Upper lobe of left lung (tissue), 6 donors: ENCODE data around the gene DLG2. TPM values are rescaled to one million over a fixed set of nuclear protein-coding genes. Genes with fewer than 3 reads are reported as not detected.

Source experiments
- ATAC-seq, 2 donors: fragments of 200-7000 bp; cut with Tn5 transposase; one replicate each; pipeline ENCODE4 v1.9.1; 2022; ENCODE audit warnings: mild to moderate bottlenecking in 2 of 2, moderate library complexity in 2 of 2; ENCODE audit not compliant: low FRiP score in 2 of 2
- DNase-seq, 2 donors: peaks; one replicate each; pipeline ENCODE4 v3.0.0-alpha.2; 2019 to 2020
- H3K27ac ChIP-seq, 4 donors: fragments of 200-600 bp; sonication (generic); one replicate each; pipeline ENCODE4 v1.5.1; 2016 to 2019
- H3K27me3 ChIP-seq, 4 donors: fragments of 200-600 bp; sonication (generic); one replicate each; pipeline ENCODE4 v1.5.1; 2017 to 2019
- H3K36me3 ChIP-seq, 4 donors: fragments of 200-600 bp; sonication (generic); one replicate each; pipeline ENCODE4 v1.5.1; 2016 to 2019
- H3K4me1 ChIP-seq, 4 donors: fragments of 200-600 bp; sonication (generic); one replicate each; pipeline ENCODE4 v1.5.1; 2018 to 2019
- H3K4me3 ChIP-seq, 4 donors: fragments of 200-600 bp; sonication (generic); one replicate each; pipeline ENCODE4 v1.5.1; 2017 to 2019; ENCODE audit warnings: mild to moderate bottlenecking in 2 of 4, moderate library complexity in 1 of 4
- H3K9me3 ChIP-seq, 4 donors: fragments of 200-600 bp; sonication (generic); one replicate each; pipeline ENCODE4 v1.5.1; 2018 to 2019
- CTCF ChIP-seq, 6 experiments: fragments of 450-650 bp in 4 of 6; fragments of 200-600 bp in 2 of 6; sonication (generic) in 2 of 6; IDR thresholded peaks; one replicate each; pipeline ENCODE4 v1.5.1; 2016 to 2019; ENCODE audit warnings: antibody characterized with exemption in 6 of 6
- EP300 ChIP-seq, 4 donors: sonication (generic); formaldehyde crosslinking; IDR thresholded peaks; one replicate each; pipeline ENCODE4 v1.5.1; 2017; ENCODE audit warnings: antibody characterized with exemption in 4 of 4, control low read depth in 2 of 4
- POLR2A ChIP-seq, 4 donors: fragments of 450-650 bp; IDR thresholded peaks; one replicate each; pipeline ENCODE4 v1.5.1; 2016 to 2017; ENCODE audit warnings: antibody characterized with exemption in 4 of 4, mild to moderate bottlenecking in 2 of 4
- POLR2AphosphoS5 ChIP-seq, 2 donors: sonication (generic); formaldehyde crosslinking; IDR thresholded peaks; one replicate each; pipeline ENCODE4 v1.5.1; 2017; ENCODE audit warnings: antibody characterized with exemption in 2 of 2
- WGBS, 2 donors: methylation state at CpG; one replicate each; pipeline ENCODE4 v1.1.5; 2017 to 2018; 5-methylcytosine and 5-hydroxymethylcytosine counted together
- total RNA-seq, 6 donors: library from RNA; depleted of rRNA in 4 of 6; stranded (reverse); fragments of >200 nt in 4 of 6; gene quantifications; one replicate each; pipeline versions ENCODE4 v1.1.0 to v1.2.1, GENCODE V29; 2016 to 2021
- donor health status: DM: no; HTN: no; CAD: no; lungs with moderate emphysema.
- donor health status: DM: no; HTN: yes; CAD: no; lungs with severe emphysema.

The DLG2 gene
- total RNA-seq, 6 donors from 2014 or later: 3.4 to 37.7 (median 9.1) TPM

- DNase-seq (no peak), ATAC-seq (no peak)
- Histone ChIP-seq H3K27me3 (no peaks in the 10 kb centered on the region), H3K4me3 (no peak overlapping the region), H3K4me1 (peaks cover 0 to 3% (median 0%) of the 10 kb centered on the region in 4 donors), H3K27ac (no peak overlapping the region), H3K9me3 (no peaks in the 10 kb centered on the region), H3K36me3 (no peaks in the 10 kb centered on the region)
- TF ChIP-seq POLR2AphosphoS5 (IDR thresholded peaks at IDR 0.05): no peak
- TF ChIP-seq EP300 (IDR thresholded peaks at IDR 0.05): no peak
- no peak for TF ChIP-seq CTCF (IDR thresholded peaks at IDR 0.05)
- TF ChIP-seq POLR2A (IDR thresholded peaks at IDR 0.05): no peak
Observed at GRCh38 chr11:84022695-84023094, 1604.4 kb downstream of the DLG2 start.

GRCh38 chr11:84022201-84022600 lies 1604.9 kb downstream of the DLG2 start:
- TF ChIP-seq EP300 (IDR thresholded peaks at IDR 0.05) (no peak), POLR2AphosphoS5 (IDR thresholded peaks at IDR 0.05) (no peak), POLR2A (IDR thresholded peaks at IDR 0.05) (no peak), CTCF (IDR thresholded peaks at IDR 0.05) (no peak)
- H3K4me1 ChIP-seq: peaks cover 0 to 3% (median 0%) of the 10 kb centered on the region in 4 donors
- no peaks in the 10 kb centered on the region for H3K9me3 ChIP-seq
- 55% methylated on average over 1 of the region's 1 CpG for WGBS, 2 donors
- DNase-seq: no peak
- no peaks in the 10 kb centered on the region for H3K27me3 ChIP-seq
- H3K27ac ChIP-seq: no peak overlapping the region
- no peaks in the 10 kb centered on the region for H3K36me3 ChIP-seq
- no peak for ATAC-seq
- no peak overlapping the region for H3K4me3 ChIP-seq

- ATAC-seq (no peak), DNase-seq (no peak)
- 70 to 71% methylated on average over 2 of the region's 2 CpGs for WGBS, 2 donors
- Histone ChIP-seq H3K27ac (no peak overlapping the region), H3K4me1 (peaks cover 0 to 3% (median 0%) of the 10 kb centered on the region in 4 donors), H3K27me3 (no peaks in the 10 kb centered on the region), H3K9me3 (no peaks in the 10 kb centered on the region), H3K36me3 (no peaks in the 10 kb centered on the region), H3K4me3 (no peak overlapping the region)
- TF ChIP-seq CTCF (IDR thresholded peaks at IDR 0.05) (no peak), EP300 (IDR thresholded peaks at IDR 0.05) (no peak), POLR2AphosphoS5 (IDR thresholded peaks at IDR 0.05) (no peak), POLR2A (IDR thresholded peaks at IDR 0.05) (no peak)
Observed at GRCh38 chr11:84021291-84021690, 1605.9 kb downstream of the DLG2 start.

- TF ChIP-seq POLR2A (IDR thresholded peaks at IDR 0.05): no peak
- no peak for TF ChIP-seq POLR2AphosphoS5 (IDR thresholded peaks at IDR 0.05)
- TF ChIP-seq EP300 (IDR thresholded peaks at IDR 0.05): no peak
- no peak for TF ChIP-seq CTCF (IDR thresholded peaks at IDR 0.05)
- peaks cover 0 to 3% (median 0%) of the 10 kb centered on the region in 4 donors for H3K4me1 ChIP-seq
- H3K27me3 ChIP-seq: no peaks in the 10 kb centered on the region
- H3K36me3 ChIP-seq: no peaks in the 10 kb centered on the region
- no peak overlapping the region for H3K27ac ChIP-seq
- no peaks in the 10 kb centered on the region for H3K9me3 ChIP-seq
- 73 to 81% methylated on average over 5 of the region's 5 CpGs for WGBS, 2 donors
- DNase-seq (no peak), ATAC-seq (peak in 1 of 2 donors; percentile 68)
- H3K4me3 ChIP-seq: no peak overlapping the region
Observed at GRCh38 chr11:84019571-84020194, 1607.5 kb downstream of the DLG2 start.

GRCh38 chr11:84014539-84014938 lies 1612.6 kb downstream of the DLG2 start:
- DNase-seq (no peak), ATAC-seq (no peak)
- H3K9me3 ChIP-seq: no peaks in the 10 kb centered on the region
- H3K36me3 ChIP-seq: no peaks in the 10 kb centered on the region
- H3K27ac ChIP-seq: no peak overlapping the region
- H3K27me3 ChIP-seq: no peaks in the 10 kb centered on the region
- WGBS, 2 donors: 78 to 79% methylated on average over 3 of the region's 3 CpGs
- no peak overlapping the region for H3K4me3 ChIP-seq
- TF ChIP-seq EP300 (IDR thresholded peaks at IDR 0.05) (peak in 1 of 4 donors; percentile 30), CTCF (IDR thresholded peaks at IDR 0.05) (no peak)
- H3K4me1 ChIP-seq: no peaks in the 10 kb centered on the region
